ENCODE results near the gene CDH22. TPM values are rescaled to one million over a fixed set of nuclear protein-coding genes. Genes with fewer than 3 reads are reported as not detected.

Gene CDH22
- total RNA-seq, 1 donor from 2014 or later = 0.13 TPM

GRCh38 chr20:46303176-46303956, 4.9 kb downstream of the CDH22 start:
- Histone ChIP-seq H3K27me3 (peaks cover 55% of the 10 kb centered on the region), H3K4me1 (no peaks in the 10 kb centered on the region), H3K4me3 (no peak overlapping the region), H3K9ac (no peak overlapping the region), H4K20me1 (ENCODE audit: low read depth) (no peaks in the 10 kb centered on the region), H3F3A (ENCODE audit: low read depth) (peaks cover 7% of the 10 kb centered on the region), H3K36me3 (no peaks in the 10 kb centered on the region), H3K79me2 (ENCODE audit: low read depth) (no peaks in the 10 kb centered on the region), H2AFZ (replicated peaks) (no peak overlapping the region), H3K4me2 (no peak overlapping the region), H3K27ac (no peak overlapping the region), H3K9me3 (ENCODE audit: low read depth) (no peaks in the 10 kb centered on the region)
- H3K9me3 Mint-ChIP-seq = no peaks in the 10 kb centered on the region
- no peak for DNase-seq (ENCODE audit: low spot score)
- H3K27ac Mint-ChIP-seq = no peak overlapping the region
- peaks cover 2% of the 10 kb centered on the region for H3K36me3 Mint-ChIP-seq
- TF ChIP-seq CTCF (IDR thresholded peaks at IDR 0.05) = no peak
- TF ChIP-seq EZH2 (IDR thresholded peaks at IDR 0.05) = no peak
- TF ChIP-seq EZH2phosphoT487 (IDR thresholded peaks at IDR 0.05) = no peak
- no peaks in the 10 kb centered on the region for H3K4me1 Mint-ChIP-seq
- no peak overlapping the region for H3K4me3 Mint-ChIP-seq
- H3K27me3 Mint-ChIP-seq (ENCODE audit: insufficient read depth, low read depth) = peaks cover 40% of the 10 kb centered on the region

- H3K79me2 ChIP-seq (ENCODE audit: low read depth) = no peaks in the 10 kb centered on the region
- no peak overlapping the region for H3K4me2 ChIP-seq
- no peak for DNase-seq (ENCODE audit: low spot score)
- peaks cover under 1% of the 10 kb centered on the region for H3F3A ChIP-seq (ENCODE audit: low read depth)
- H3K27ac ChIP-seq = no peak overlapping the region
- TF ChIP-seq CTCF (IDR thresholded peaks at IDR 0.05) (no peak), EZH2 (IDR thresholded peaks at IDR 0.05) (no peak), EZH2phosphoT487 (IDR thresholded peaks at IDR 0.05) (no peak)
- peaks cover 2% of the 10 kb centered on the region for H3K4me1 ChIP-seq
- no peak overlapping the region for H3K4me3 Mint-ChIP-seq
- peaks cover 2% of the 10 kb centered on the region for H3K36me3 Mint-ChIP-seq
- no peak overlapping the region for H3K9ac ChIP-seq
- H3K9me3 ChIP-seq (ENCODE audit: low read depth) = no peaks in the 10 kb centered on the region
- no peak overlapping the region for H2AFZ ChIP-seq (replicated peaks)
- H3K4me1 Mint-ChIP-seq = no peaks in the 10 kb centered on the region
- peaks cover 44% of the 10 kb centered on the region for H3K27me3 Mint-ChIP-seq (ENCODE audit: insufficient read depth, low read depth)
- no peaks in the 10 kb centered on the region for H4K20me1 ChIP-seq (ENCODE audit: low read depth)
- H3K27ac Mint-ChIP-seq = no peak overlapping the region
- no peaks in the 10 kb centered on the region for H3K9me3 Mint-ChIP-seq
- H3K36me3 ChIP-seq = no peaks in the 10 kb centered on the region
- H3K27me3 ChIP-seq = peaks cover 49% of the 10 kb centered on the region
- no peak overlapping the region for H3K4me3 ChIP-seq
Observed at GRCh38 chr20:46302106-46302505, 6.2 kb downstream of the CDH22 start.

GRCh38 chr20:46300281-46300680, 8.0 kb downstream of the CDH22 start:
- Histone ChIP-seq H3K27me3 (peaks cover 30% of the 10 kb centered on the region), H3K9ac (no peak overlapping the region), H4K20me1 (ENCODE audit: low read depth) (peaks cover 4% of the 10 kb centered on the region), H3K4me1 (peaks cover 11% of the 10 kb centered on the region), H3K4me3 (no peak overlapping the region), H3K36me3 (no peaks in the 10 kb centered on the region), H3K79me2 (ENCODE audit: low read depth) (no peaks in the 10 kb centered on the region), H2AFZ (replicated peaks) (no peak overlapping the region), H3K4me2 (no peak overlapping the region), H3F3A (ENCODE audit: low read depth) (no peaks in the 10 kb centered on the region), H3K9me3 (ENCODE audit: low read depth) (no peaks in the 10 kb centered on the region), H3K27ac (no peak overlapping the region)
- peaks cover under 1% of the 10 kb centered on the region for H3K4me1 Mint-ChIP-seq
- no peak for DNase-seq (ENCODE audit: low spot score)
- no peak overlapping the region for H3K4me3 Mint-ChIP-seq
- peaks cover 39% of the 10 kb centered on the region for H3K27me3 Mint-ChIP-seq (ENCODE audit: insufficient read depth, low read depth)
- no peaks in the 10 kb centered on the region for H3K9me3 Mint-ChIP-seq
- no peaks in the 10 kb centered on the region for H3K36me3 Mint-ChIP-seq
- no peak overlapping the region for H3K27ac Mint-ChIP-seq
- TF ChIP-seq EZH2 (IDR thresholded peaks at IDR 0.05) = no peak
- TF ChIP-seq CTCF (IDR thresholded peaks at IDR 0.05) = no peak
- no peak for TF ChIP-seq EZH2phosphoT487 (IDR thresholded peaks at IDR 0.05)
